AG09309 (cell line): ENCODE results near the gene LRP1B.

ENCODE experiments used
- DNase-seq: peaks from one replicate; pipeline ENCODE4 v3.0.0-alpha.2; 2010; ENCODE audit warnings: low read depth
- H3K4me3 ChIP-seq: 2 replicates; pipeline ENCODE4 v1.5.1; 2011; ENCODE audit warnings: mild to moderate bottlenecking, low read depth, low read length, moderate library complexity; ENCODE audit not compliant: control insufficient read depth
- TF ChIP-seq, protein P1 (sequence below): IDR thresholded peaks from 2 replicates; pipeline ENCODE4 v1.5.1; 2011; ENCODE audit warnings: mild to moderate bottlenecking, low read depth, low read length, inconsistent platforms; ENCODE audit not compliant: insufficient read depth, control insufficient read depth; ENCODE audit errors: missing control alignments

Gene LRP1B

DNA sequence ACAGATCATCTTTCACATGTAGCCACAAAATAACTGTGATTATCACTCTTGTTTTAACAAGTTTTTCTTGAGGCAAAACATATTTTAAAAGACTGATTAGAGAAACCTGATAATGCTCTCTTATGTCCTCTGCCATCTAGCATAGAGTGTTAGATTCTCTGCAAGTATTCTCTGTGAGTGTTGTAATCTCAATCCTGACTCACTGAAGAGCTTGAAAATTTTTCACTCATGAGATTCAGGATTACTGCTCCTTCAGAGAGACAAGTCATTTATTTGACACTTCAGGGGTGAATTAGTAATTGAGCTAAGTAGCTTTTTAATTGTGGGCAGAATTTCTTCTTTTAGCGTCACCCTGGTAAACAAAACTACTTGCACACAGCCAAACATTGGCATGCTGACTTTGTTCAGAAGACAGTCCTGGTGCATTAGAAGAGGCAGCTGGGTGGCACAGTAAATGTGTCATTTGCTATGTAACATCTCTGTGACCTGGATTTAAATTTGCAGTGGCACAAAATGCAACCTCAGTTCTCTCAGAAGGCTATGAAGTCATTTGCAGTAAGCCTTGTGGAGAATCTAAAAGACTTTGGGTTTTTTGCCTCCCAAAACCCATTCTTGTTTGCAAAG is 172.9 kb downstream of the LRP1B start:
- TF ChIP-seq, protein P1, sequence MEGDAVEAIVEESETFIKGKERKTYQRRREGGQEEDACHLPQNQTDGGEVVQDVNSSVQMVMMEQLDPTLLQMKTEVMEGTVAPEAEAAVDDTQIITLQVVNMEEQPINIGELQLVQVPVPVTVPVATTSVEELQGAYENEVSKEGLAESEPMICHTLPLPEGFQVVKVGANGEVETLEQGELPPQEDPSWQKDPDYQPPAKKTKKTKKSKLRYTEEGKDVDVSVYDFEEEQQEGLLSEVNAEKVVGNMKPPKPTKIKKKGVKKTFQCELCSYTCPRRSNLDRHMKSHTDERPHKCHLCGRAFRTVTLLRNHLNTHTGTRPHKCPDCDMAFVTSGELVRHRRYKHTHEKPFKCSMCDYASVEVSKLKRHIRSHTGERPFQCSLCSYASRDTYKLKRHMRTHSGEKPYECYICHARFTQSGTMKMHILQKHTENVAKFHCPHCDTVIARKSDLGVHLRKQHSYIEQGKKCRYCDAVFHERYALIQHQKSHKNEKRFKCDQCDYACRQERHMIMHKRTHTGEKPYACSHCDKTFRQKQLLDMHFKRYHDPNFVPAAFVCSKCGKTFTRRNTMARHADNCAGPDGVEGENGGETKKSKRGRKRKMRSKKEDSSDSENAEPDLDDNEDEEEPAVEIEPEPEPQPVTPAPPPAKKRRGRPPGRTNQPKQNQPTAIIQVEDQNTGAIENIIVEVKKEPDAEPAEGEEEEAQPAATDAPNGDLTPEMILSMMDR, result no peak
- no peak overlapping the region for H3K4me3 ChIP-seq

DNA sequence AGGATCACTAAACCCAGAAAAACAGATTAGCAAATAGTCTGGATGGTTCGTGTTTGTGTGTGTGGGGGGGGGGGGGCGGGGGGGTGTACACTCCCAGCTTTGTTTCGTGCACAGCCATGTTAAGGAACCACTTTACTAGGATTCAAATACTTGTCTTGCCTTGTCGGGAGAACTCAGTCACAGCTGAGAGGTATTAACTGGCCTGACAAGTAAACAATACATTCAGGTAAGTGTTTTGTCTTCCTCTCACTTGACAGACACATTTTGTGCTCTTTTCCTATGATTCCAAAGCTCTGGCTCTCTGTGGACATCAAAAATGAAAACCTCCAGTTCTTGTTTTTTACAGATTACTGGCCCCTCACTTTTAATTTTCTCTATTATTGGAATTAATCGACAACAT is 173.5 kb downstream of the LRP1B start:
- H3K4me3 ChIP-seq, result no peak overlapping the region
- TF ChIP-seq, protein P1, result no peak
- DNase-seq, result no peak

More for the DNA sequence above, 172.9 kb downstream of the LRP1B start:
- DNase-seq, result no peak

DNA sequence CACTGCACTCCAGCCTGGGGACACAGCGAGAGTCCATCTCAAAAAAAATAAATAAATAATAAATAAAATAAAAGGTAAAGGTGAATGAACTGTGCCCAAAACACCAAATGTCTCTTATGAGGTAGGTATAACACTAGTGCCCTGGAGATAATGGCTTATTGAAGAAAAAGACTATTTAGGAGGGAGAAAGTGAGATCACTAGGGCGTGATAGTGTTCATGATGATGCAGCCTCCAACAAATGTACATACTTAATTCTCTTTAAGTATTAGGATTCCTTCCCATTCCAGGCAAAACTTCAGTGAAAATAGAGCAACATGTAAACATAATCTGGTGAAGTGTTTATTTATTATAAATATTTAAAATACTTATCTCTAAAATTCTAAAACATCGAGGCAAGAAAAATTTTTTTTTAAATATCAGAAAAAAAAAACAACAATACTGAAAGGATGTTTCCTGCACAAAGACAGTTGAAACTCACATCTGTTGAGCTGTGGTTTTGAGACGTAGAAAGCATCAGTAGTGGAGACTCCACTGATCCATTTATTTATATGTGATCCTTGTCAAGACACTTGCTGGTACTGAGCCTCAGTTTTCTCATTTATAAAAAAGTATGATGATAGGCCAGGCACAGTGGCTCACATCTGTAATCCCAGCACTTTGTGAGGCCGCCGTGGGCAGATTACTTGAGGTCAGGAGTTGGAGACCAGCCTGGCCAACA is 183.3 kb downstream of the LRP1B start:
- no peak for DNase-seq
- H3K4me3 ChIP-seq, result no peak overlapping the region
- TF ChIP-seq, protein P1, result no peak

- H3K4me3 ChIP-seq, result no peak overlapping the region
- DNase-seq, result no peak
- TF ChIP-seq, protein P1, result no peak
Measured at GRCh38 chr2:141946016-141946415, 184.8 kb downstream of the LRP1B start.

DNA sequence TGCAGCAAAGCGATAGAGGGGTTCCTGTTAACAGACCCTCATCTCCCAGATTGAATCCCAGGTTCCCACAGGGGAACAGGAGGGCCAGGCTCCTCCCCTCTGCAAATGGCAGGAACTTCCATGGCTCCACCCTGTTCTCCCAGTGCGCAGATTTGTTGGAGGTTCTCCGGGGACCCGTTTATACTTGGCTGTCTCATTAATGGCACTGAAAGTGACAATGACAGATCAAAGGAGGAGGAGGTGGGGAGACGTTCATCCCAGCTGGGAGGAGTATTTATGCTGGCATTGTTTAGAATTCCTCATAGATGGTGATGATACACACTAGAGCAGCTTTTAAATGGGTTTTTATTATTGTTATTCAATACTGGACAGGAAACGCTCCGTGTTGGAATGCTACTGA is 186.9 kb downstream of the LRP1B start:
- DNase-seq, result no peak
- no peak overlapping the region for H3K4me3 ChIP-seq
- TF ChIP-seq, protein P1, result no peak

GRCh38 chr2:141942006-141942789 is 188.6 kb downstream of the LRP1B start:
- DNase-seq, result no peak
- H3K4me3 ChIP-seq, result no peak overlapping the region
- TF ChIP-seq, protein P1, result no peak
